ENCODE measurements around the gene CENPF.
A peak's percentile ranks its signal among the peaks of the same experiment; 100 is the strongest.

The CENPF gene

GRCh38 chr1:214660190-214660589 lies 57.2 kb downstream of the CENPF start:
- peak; percentile 20; the same call in 1 of the 2 replicates for TF ChIP-seq NFIC (IDR thresholded peaks at IDR 0.05)
- no peak for TF ChIP-seq REST (IDR thresholded peaks at IDR 0.05; ENCODE audit: low read depth)
- TF ChIP-seq TCF12 (IDR thresholded peaks at IDR 0.05; ENCODE audit: low read depth), result no peak
- no peak for TF ChIP-seq FOXM1 (IDR thresholded peaks at IDR 0.05; ENCODE audit: borderline replicate concordance, low read depth)
- TF ChIP-seq EGR1 (IDR thresholded peaks at IDR 0.05), result no peak

- no peak for TF ChIP-seq REST (IDR thresholded peaks at IDR 0.05; ENCODE audit: low read depth)
- TF ChIP-seq YY1 (IDR thresholded peaks at IDR 0.05; ENCODE audit: low read depth), result no peak
- TF ChIP-seq EGR1 (IDR thresholded peaks at IDR 0.05), result no peak
- no peak for TF ChIP-seq RAD21 (IDR thresholded peaks at IDR 0.05; ENCODE audit: low read depth)
- no peak for TF ChIP-seq NFIC (IDR thresholded peaks at IDR 0.05)
These were observed 57.9 kb downstream of the CENPF start for GRCh38 chr1:214660900-214661299.

DNA sequence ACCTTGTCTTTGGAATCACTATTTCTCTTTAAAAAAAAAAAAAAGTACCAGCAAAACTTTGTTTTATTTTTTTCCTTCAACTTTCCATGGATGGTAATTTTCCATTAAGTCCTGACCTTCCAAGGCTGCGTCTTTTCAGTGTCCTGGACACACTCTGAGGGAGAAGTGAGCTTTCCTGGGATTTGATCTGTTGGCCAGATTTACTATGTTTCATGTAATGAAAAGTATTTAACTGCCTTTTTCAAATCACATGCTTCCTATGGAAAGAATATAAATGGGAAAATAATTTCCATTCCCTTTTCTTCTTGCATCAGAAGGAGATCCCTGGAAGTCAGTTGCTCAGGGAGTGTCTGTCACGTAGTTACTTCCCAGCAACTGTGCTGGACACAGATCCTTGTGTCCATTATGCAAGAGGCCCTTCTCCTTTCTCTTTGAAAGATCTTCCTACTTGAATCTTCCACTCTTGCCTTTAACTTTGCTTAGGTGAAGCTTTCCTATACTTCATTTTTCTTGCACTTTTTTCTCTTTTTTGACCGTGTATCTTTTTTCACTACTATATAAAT lies 59.3 kb downstream of the CENPF start:
- TF ChIP-seq YY1 (IDR thresholded peaks at IDR 0.05; ENCODE audit: low read depth) (no peak), CEBPB (IDR thresholded peaks at IDR 0.05) (no peak), TEAD4 (IDR thresholded peaks at IDR 0.05) (no peak), EGR1 (IDR thresholded peaks at IDR 0.05) (no peak), TCF12 (IDR thresholded peaks at IDR 0.05; ENCODE audit: low read depth) (no peak), CREB1 (IDR thresholded peaks at IDR 0.05; ENCODE audit: low read depth) (no peak), EP300 (IDR thresholded peaks at IDR 0.05; ENCODE audit: borderline replicate concordance) (no peak), TAF1 (IDR thresholded peaks at IDR 0.05; ENCODE audit: low read depth) (no peak), ZBTB7A (IDR thresholded peaks at IDR 0.05; ENCODE audit: low read depth) (no peak), NFIC (IDR thresholded peaks at IDR 0.05) (no peak), MAX (IDR thresholded peaks at IDR 0.05) (no peak), FOXM1 (IDR thresholded peaks at IDR 0.05; ENCODE audit: borderline replicate concordance, low read depth) (no peak), REST (IDR thresholded peaks at IDR 0.05; ENCODE audit: low read depth) (no peak), RAD21 (IDR thresholded peaks at IDR 0.05; ENCODE audit: low read depth) (no peak), USF1 (IDR thresholded peaks at IDR 0.05) (no peak)

DNA sequence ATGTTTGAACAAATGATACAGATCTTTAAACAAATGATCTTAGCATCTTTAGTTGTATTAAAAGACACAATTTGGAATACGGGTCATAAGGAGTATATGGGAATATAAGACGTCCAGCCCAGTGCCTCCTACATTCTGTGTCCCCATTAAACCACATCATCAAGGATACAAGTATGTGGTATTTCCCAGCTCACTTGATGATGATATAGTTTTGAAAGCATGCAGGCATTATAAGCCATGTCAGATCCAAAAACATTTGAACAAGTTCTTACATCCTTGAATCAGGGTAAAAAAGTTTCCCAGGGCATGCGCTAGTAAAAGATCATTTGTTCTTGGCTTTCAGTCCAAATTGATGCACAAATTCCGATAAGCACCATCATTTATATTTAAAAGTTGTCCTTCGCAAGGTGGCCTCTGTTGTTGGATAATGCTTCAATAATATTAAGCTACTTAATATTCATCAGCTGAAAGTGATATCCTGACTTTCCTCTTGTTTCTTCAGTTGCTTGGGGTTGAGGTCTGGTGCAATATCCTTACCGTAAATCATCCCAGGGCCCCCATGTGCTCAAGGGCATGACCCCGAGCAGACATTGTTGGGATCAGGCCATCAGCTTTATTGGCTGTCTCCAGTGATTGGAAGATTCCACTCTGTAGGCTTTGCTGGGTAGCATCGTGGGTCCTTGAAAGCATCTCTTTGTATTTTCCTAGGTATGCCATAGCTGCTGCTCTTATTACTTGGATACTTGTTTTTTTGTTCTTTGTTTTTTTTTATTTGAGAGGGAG lies 61.8 kb downstream of the CENPF start:
- TF ChIP-seq MAX (IDR thresholded peaks at IDR 0.05), result no peak
- no peak for TF ChIP-seq CREB1 (IDR thresholded peaks at IDR 0.05; ENCODE audit: low read depth)

- no peak for TF ChIP-seq ZBTB7A (IDR thresholded peaks at IDR 0.05; ENCODE audit: low read depth)
- TF ChIP-seq MAX (IDR thresholded peaks at IDR 0.05), result no peak
- TF ChIP-seq CREB1 (IDR thresholded peaks at IDR 0.05; ENCODE audit: low read depth), result no peak
- no peak for TF ChIP-seq YY1 (IDR thresholded peaks at IDR 0.05; ENCODE audit: low read depth)
- TF ChIP-seq REST (IDR thresholded peaks at IDR 0.05; ENCODE audit: low read depth), result no peak
- TF ChIP-seq EP300 (IDR thresholded peaks at IDR 0.05; ENCODE audit: borderline replicate concordance), result no peak
- TF ChIP-seq RAD21 (IDR thresholded peaks at IDR 0.05; ENCODE audit: low read depth), result no peak
- TF ChIP-seq USF1 (IDR thresholded peaks at IDR 0.05), result no peak
- TF ChIP-seq CEBPB (IDR thresholded peaks at IDR 0.05), result no peak
- TF ChIP-seq TEAD4 (IDR thresholded peaks at IDR 0.05), result no peak
- no peak for TF ChIP-seq FOXM1 (IDR thresholded peaks at IDR 0.05; ENCODE audit: borderline replicate concordance, low read depth)
- no peak for TF ChIP-seq TCF12 (IDR thresholded peaks at IDR 0.05; ENCODE audit: low read depth)
- TF ChIP-seq TAF1 (IDR thresholded peaks at IDR 0.05; ENCODE audit: low read depth), result no peak
These were observed 62.7 kb downstream of the CENPF start for GRCh38 chr1:214665606-214666110.

All from Ishikawa (cell line).